K562 (cell line): ENCODE results near the gene ENTREP3. TPM values are rescaled to one million over a fixed set of nuclear protein-coding genes. Genes with fewer than 3 reads are reported as not detected.

Experiments used
- CTCFL ChIP-seq: IDR thresholded peaks from 2 replicates; pipeline ENCODE4 v1.6.1; 2011; ENCODE audit warnings: borderline replicate concordance, low read depth, mild to moderate bottlenecking, moderate library complexity, low read length; ENCODE audit not compliant: insufficient read depth, poor library complexity, severe bottlenecking
- HDAC2 ChIP-seq: fragments of 450-650 bp; IDR thresholded peaks from 2 replicates; pipeline ENCODE4 v1.6.1; 2016; ENCODE audit warnings: mild to moderate bottlenecking
- HNRNPUL1 ChIP-seq: fragments of 200-400 bp; formaldehyde crosslinking; IDR thresholded peaks from 2 replicates; pipeline ENCODE4 v1.6.1; 2017; ENCODE audit warnings: low read length
- MGA ChIP-seq: fragments of 450-650 bp; IDR thresholded peaks from 2 replicates; pipeline ENCODE4 v1.6.1; 2016; ENCODE audit warnings: mild to moderate bottlenecking, moderate library complexity
- MNT ChIP-seq, 2 experiments: fragments of 450-650 bp; conservative IDR thresholded peaks; 2 replicates each; pipeline ENCODE4 v1.6.1; 2017; ENCODE audit warnings: mild to moderate bottlenecking in 2 of 2, moderate library complexity in 2 of 2
- NFATC3 ChIP-seq: fragments of 450-650 bp; IDR thresholded peaks from 2 replicates; pipeline ENCODE4 v1.6.1; 2017; ENCODE audit warnings: mild to moderate bottlenecking
- PTTG1 ChIP-seq: fragments of 450-650 bp; IDR thresholded peaks from 2 replicates; pipeline ENCODE4 v1.6.1; 2016; ENCODE audit warnings: low read depth, mild to moderate bottlenecking, missing genetic modification characterization, missing compliant biosample characterization
- TOE1 ChIP-seq, 2 experiments: fragments of 450-650 bp in 1 of 2; sonication (generic) in 1 of 2; formaldehyde crosslinking in 1 of 2; IDR thresholded peaks; 2 replicates each; pipeline versions ENCODE4 v1.7.1 to v1.8.0; 2016 to 2022; ENCODE audit warnings: borderline replicate concordance in 2 of 2, mild to moderate bottlenecking in 2 of 2, antibody characterized with exemption in 1 of 2, inconsistent platforms in 1 of 2, low read depth in 1 of 2, missing genetic modification reagents in 1 of 2, moderate library complexity in 1 of 2
- ZNF174 ChIP-seq: fragments of 250-450 bp; sonication (Bioruptor Pico); IDR thresholded peaks from 2 replicates; pipeline ENCODE4 v1.4.0; 2020; ENCODE audit warnings: mild to moderate bottlenecking
- ZNF76 ChIP-seq: fragments of 250-450 bp; sonication (Bioruptor Pico); IDR thresholded peaks from 2 replicates; pipeline ENCODE4 v1.4.0; 2020; ENCODE audit warnings: mild to moderate bottlenecking, moderate library complexity, borderline replicate concordance
- polyA plus RNA-seq, 8 experiments: library from polyadenylated mRNA; depleted of rRNA in 4 of 8; stranded (reverse) in 5 of 8; unstranded in 3 of 8; fragments of >200 nt; fragmentation: Nextera tagmentation in 2 of 8; fragmentation: Illumina TruSeq in 1 of 8; extraction: Ambion mirVana in 2 of 8; extraction: Trizol in 1 of 8; gene quantifications; 2 replicates each; pipeline versions ENCODE4 v1.2.1 to v1.2.3, GENCODE V29; 2011 to 2014; ENCODE audit warnings: inconsistent platforms in 1 of 8, missing spikeins in 1 of 8
- total RNA-seq, 7 experiments: library from RNA; depleted of rRNA in 6 of 7; stranded (reverse); fragments of >200 nt in 6 of 7; fragmentation: Illumina TruSeq in 2 of 7; extraction: Trizol in 2 of 7; gene quantifications; 2 replicates each; pipeline versions ENCODE4 v1.2.1 to v1.2.3, GENCODE V29; 2011 to 2021; ENCODE audit warnings: low replicate concordance in 1 of 7

The ENTREP3 gene
- total and polyA plus RNA-seq, 9 of the 15 experiments (the other 6 are each of a cell fraction or from before 2014, with no cell fraction given) = 1.9 to 41.8 (median 5.9) TPM

- no peak for TF ChIP-seq NFATC3
- TF ChIP-seq ZNF76 (CRISPR knock-in tag) = no peak
- no peak for TF ChIP-seq MGA
- peak in 1 of 2 experiments; percentile 85; a peak in 2 of 4 replicates for TF ChIP-seq MNT (conservative IDR thresholded peaks at IDR 0.05)
- TF ChIP-seq HDAC2 = no peak
- no peak for TF ChIP-seq ZNF174 (CRISPR knock-in tag)
- no peak for TF ChIP-seq PTTG1 (tag)
- TF ChIP-seq HNRNPUL1 = no peak
- peak; percentile 71 for TF ChIP-seq CTCFL
- peak; percentile 55; the same call in 1 of the 2 replicates for TF ChIP-seq TOE1 (IDR thresholded peaks at IDR 0.05; ENCODE audit: borderline replicate concordance)
- TF ChIP-seq TOE1 (CRISPR knock-in tag; IDR thresholded peaks at IDR 0.05; ENCODE audit: borderline replicate concordance, low read depth) = no peak
These were observed at the start of gene ENTREP3 (continued) for GRCh38 chr1:155255243-155256007.
